GM18511 (cell line): Measurements from ENCODE around the gene ADGRF5.
"Not testable (repeated sequence)": the region's sequence is repeated elsewhere in the genome, so short reads cannot be mapped to it uniquely, and the experiment has no call there.

Experiments
- ATAC-seq: cut with Tn5 transposase; IDR thresholded peaks from one replicate; pipeline ENCODE4 v1.9.1; 2021; ENCODE audit warnings: mild to moderate bottlenecking, moderate library complexity; ENCODE audit not compliant: unreplicated experiment

ADGRF5 gene

DNA sequence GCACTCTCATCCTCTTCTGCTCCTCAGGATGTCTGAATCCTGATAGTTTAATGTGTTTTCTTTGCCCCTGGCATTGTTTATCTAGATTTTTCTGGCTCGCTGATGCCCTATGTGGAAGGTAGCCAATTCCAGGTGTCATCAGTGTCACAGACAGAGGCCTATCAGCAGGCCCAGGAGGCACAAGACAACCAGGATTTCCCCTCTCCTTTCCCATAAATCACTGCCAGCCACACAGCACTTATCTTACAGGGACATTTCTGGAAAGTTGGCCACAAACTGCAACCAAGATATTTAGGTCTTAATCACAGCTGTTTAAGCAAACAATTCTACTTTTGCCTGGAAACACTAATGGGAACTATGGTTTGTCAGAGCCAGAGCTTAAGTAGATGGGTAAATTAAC lies 28.1 kb downstream of the ADGRF5 start:
- ATAC-seq: no peak

DNA sequence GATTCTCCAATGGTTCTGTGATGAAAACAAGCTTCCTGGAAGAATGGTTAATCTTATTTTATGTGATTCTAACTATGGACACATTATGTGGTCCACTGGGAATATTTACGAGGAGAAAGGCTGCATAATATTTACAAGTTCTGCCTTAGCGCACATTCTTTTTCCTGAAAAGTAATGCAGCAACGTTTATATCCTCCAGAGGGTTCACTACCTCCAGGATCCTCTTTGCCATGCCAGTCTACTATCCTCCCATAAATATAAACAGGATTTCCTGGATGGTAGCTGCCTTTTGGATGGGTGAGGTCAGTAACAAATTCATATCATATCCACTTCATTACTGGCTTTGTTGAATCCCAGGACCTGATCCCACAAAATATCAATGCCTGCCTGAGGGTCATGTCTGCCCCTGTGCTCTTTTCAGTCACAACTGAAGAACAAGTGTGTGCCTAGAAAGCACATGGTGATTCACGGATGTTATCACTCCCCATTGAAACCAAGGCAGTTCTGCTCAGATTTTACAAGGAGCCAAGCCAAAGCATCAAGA lies 30.4 kb downstream of the ADGRF5 start:
- no peak for ATAC-seq

DNA sequence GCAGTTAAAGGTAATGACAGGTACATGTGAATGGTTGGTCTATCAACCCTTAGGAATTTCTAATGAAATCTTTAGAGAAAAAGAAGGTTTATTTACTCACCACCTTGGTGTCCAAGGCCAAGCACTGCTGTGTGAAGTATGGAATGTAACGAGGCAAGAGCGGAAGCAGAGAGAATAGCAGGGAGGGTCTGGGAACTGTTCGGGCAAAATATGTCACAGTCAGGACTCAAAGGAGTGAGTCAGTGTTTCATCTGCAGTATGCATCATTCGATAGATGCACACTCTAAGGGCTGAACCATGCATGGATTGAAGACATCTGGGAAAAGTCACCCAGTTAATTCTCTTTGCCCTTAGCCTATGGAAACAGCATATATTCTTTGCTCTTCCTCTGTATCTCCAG lies 33.2 kb downstream of the ADGRF5 start:
- ATAC-seq: no peak

DNA sequence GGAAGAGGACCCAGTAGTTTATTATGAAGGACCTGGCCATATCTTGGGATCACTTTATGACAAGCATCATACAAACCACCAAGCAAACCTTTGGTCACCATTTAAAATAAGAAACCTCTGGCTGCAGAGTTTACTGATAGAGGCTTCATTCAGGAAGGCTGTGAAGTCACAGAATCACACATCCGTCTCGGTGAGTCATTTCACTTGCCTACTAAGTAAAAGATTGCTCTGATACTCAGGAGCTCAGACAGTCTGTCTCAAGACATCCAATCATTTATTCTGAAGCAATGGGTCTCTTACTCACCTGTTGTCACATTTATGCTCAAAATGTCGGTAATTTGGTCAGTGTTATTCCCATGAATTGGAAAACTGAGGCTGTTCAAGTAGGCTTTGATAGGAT lies 33.7 kb downstream of the ADGRF5 start:
- ATAC-seq: no peak

DNA sequence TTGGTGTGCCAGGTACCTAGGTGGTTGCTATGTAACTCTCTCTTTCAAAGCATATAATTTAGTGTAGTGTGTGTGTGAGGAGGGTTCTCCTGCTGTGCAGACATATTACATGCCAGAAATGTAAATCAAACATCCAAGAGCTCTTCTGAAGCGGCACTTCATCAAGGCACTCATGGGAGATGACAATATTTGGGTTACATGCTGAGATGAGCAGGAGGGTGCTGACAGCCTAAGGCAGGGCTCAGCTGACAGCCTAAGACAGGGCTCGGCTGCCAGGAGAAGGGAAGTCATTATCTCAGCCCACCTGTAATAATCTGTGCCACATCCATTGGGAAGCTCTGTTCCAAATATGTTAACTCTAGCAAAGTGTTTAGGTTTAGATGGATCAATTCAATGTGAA lies 39.1 kb downstream of the ADGRF5 start:
- no peak for ATAC-seq

DNA sequence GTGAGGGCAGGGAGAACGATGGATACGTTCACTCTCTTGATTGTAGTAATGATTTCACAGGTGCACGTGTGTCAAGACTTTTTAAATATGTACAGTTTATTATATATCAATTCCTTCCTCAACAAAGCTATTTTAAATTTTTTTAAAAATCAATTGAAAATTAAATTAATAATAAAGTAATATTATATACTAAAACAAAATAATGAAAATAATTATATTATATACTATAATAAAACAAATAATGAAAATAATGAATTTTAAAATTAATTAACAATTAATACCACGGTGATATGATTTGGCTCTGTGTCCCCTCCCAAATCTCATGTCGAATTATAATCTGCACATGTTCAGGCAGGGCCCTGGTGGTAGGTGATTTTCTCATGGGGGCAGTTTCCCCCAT lies 42.7 kb downstream of the ADGRF5 start:
- ATAC-seq: no peak

DNA sequence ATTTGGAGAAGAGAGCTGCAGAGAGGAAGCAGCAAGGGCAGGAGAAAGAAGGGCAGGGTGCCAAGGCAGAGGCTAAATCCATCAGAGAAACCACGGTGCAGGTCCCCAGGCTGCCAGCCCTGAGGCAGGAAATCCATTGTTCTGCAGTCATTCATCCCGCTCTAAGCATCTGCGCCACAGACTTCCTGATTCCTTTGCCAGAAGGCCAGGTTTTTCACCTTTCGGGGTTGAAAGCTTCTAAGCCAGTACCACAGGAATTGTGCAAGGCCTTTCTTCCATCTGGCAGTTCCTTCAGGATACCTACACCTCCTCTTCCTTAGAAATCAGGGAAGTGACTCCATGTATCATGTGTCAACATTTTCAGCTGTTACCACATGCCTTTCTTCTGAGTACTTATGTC lies 45.6 kb downstream of the ADGRF5 start:
- ATAC-seq: no peak

DNA sequence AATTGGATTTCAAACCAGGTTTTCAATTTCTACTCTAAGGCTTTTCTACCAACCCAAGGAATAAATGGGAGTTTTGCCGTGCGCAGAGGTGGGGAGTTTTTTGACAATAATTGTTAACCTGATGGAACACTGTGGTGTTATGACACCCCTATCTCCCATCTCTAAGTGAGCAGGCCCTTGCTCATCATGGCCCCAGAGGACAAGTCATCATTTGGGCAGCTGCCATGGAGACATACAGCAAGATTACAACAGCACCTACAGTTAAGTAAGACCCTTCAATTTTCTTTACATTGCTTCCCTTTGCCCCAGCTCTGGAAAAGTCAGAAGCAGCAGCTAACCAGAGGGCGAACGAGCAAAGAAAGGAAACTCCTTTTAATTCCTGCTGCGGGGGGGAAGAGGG lies 54.3 kb downstream of the ADGRF5 start:
- ATAC-seq: no peak

DNA sequence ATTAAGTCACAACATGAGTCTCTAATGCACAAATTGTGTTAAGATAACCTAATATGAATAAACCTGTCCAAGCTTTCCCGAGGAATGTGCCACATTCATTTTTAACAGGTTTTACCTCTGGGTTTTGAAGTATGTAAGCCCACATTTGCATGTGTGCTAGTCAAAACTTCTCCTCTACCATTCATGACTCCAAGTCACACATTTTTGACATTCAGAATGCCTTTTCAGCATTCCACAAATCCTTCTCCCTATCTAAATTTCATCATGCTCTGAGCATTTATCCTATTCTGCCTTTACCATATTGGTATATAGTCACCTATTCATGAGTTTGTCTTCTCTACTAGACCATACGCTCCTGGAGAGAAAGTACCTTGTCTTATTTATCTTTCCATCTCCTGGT lies 56.5 kb downstream of the ADGRF5 start:
- ATAC-seq: no peak

DNA sequence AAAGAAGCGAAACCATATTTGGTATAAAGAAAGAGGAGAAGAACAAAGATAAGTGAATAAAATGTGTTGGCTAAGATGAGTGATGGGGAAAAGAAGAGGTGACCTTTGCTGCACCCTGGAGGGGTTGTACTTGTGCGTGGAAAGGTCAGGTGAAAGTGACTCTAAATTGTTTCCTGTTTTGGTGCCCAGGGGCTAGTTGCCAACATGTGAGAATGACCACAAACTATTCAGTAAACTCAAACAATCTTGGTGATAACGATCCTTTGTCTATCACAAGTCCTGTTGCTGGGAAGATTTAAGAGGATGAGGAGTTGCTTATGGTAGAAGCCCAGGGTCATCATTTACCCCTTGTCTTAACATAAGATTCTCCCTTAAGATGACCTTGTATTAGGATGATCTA lies 57.9 kb downstream of the ADGRF5 start:
- ATAC-seq: no peak

DNA sequence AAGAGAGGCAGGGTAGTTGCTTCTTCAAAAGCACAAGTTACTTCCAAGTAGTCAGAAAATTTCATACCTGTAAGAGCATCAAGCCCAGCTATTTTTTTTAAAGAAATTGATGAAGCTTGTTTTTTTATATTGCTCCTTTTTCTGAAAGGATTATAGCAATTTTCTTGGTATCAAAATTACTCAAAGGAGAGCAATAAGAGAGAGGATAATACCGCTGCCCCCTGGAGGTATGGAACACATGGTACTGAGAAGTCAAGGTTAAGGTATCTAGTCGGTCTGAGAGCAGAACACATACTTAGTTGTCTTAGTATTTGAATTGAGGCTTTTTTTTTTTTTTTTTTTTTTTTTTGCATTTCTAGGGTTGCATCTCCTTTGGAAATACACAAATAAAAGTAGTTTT lies 59.4 kb downstream of the ADGRF5 start:
- no peak for ATAC-seq

DNA sequence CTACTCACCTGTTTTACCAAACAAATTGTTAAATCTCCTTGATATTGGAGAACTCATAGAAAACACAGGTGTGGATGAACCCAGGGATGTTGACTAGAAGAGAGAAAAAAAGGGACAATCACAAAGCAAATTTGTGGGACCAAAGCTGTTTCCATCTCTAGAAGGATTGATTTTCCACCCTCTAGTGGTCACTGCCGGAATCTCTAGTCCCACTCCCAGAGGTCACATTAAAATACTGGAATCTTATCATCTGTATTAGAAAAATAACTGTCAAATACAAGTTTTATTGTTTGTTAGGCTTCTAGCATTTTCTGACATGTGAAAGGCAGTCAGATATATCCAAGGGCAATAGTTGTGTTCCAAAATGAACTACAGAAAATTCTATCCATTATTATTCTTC lies 65.8 kb downstream of the ADGRF5 start:
- ATAC-seq: peak; percentile 61

DNA sequence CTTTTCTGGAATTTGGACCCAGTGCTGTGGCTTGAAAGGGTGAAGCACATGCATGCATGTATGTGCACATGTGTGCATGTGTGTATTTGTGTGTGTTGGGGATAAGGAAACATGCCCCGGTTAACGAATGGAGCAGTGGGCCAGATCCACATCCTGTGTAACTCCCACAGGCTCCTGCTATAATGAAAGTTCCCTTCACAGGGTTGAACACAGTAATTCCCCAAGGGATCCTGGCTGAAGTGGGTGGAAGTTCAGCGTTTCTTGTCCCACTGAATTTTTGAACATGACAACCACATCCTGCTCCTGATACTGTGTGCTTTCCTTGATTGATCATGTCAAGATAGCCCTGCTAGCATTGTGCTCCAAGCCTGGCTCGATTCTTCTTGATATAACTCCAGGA lies 70.2 kb downstream of the ADGRF5 start:
- not testable (repeated sequence) for ATAC-seq

DNA sequence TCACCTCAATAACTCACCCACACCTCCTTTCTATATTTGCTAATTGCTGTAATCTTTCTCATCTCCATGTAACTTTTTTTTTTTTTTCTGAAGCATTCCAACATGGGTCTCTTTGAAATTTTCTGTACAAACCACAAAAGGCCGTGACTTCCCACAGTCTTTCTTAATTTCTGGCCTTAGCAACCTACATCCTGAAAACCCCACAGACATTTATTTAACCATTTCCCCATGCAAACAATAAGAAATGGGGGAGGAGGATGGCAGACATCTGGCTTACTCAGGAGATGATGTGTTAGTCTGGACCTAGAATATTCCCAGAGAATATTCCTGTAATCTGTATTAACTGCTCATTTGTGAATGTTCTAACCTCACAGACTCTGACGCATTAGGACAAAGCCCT lies 70.9 kb downstream of the ADGRF5 start:
- no peak for ATAC-seq

DNA sequence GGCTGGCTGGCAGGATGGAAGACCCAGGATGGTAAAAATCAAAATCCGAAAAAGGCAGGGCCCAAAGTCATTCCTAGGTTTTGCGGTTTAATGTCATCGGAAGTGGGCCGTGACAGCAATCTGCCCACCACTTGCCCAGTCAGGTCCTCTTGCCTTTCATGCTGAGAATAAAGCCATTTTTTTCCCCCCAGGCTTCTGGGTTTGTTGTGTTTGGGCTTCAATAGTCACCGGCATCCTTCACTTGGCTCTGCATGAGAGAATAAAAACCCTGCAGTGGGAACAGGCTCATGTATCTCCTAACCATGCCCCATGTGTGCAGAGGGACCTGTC lies 72.4 kb downstream of the ADGRF5 start:
- no peak for ATAC-seq

DNA sequence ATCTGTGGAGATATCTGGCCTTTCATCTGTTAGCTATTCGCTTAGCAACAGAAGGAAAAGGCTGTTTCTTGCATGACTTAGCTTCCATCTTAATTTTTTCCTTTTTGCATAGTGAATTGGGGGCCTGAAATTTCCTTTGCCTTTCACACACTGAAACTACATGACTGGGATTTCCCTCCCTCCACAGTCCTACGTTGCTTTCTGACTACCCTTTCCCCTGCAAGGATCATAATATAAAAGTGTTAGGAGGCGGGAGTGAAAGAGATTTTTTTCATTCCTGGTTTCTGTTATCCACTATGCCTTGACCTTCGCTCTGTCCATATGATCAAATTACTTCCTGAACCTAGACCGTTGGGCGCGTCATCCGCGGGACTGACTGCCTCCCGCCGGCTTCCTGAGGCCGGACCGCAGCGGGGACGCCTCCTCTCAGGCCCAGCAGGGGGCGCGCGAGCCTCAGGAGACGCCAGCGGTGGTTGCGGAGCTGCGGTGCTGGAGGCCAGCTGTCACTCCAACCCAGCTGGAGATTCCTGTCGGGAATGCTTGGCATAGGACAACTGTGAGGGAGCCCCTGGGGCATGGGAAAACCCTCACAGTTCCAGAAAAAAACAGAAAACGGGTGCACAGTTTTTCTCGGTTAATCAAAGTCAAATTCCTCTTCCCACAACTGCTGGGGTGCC lies 72.9 kb downstream of the ADGRF5 start:
- peak; percentile 93 for ATAC-seq

DNA sequence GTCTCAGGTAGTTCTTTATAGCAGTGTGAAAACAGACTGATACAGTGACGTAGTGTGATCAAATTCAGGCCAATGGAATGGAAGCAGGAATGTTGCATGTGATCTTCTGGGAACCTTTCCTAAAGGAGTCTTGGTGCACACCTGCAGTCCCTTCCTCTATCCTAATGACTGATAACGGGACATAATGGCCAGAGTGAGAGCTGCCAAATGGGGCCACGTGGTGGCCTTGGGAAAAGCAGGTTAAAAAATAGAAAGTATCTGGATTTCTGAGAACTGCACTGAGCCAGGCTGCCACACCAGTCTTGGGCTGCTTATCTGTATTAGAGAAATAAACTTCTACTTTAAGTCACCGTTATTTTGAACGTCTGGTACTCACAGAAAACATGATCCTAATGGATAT lies 76.6 kb downstream of the ADGRF5 start:
- ATAC-seq: no peak

DNA sequence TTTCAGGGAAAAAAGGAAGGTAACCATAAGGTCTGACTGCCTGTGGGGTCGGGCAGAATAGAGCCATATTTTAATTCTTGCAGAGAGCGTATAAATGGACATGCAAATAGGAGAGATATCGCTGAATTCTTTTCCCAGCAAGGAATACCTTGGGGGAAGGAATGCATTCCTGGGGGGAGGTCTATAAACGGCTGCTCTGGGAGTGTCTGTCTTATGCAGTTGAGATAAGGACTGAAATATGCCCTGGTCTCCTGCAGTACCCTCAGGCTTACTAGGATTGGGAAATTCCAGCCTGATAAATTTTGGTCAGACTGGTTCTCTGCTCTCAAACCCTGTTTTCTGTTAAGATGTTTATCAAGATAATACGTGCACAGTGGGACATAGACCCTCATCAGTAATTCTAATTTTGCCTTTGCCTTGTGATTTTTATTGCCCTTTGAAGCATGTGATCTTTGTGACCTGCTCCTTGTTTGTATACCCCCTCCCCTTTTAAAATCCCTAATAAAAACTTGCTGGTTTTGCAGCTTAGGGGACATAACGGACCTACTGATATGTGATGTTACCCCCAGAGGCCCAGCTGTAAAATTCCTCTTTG lies 79.4 kb downstream of the ADGRF5 start:
- not testable (repeated sequence) for ATAC-seq

DNA sequence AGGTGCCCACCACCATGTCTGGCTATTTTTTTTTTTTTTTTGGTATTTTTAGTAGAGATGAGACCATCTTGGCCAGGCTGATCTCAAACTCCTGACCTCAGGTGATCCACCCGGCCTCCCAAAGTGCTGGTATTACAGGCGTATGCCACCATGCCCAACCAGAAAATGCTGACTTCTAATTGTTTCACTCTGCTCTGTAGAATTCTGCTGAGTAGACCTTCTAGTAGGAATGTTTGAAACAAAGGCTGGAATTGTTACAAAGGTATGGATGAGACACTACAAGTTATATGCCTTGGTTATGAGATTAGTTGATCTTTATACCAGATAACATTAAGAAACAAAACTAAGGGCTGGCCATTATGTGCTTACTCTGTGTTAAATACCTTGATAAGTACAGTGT lies 83.7 kb downstream of the ADGRF5 start:
- ATAC-seq: no peak

DNA sequence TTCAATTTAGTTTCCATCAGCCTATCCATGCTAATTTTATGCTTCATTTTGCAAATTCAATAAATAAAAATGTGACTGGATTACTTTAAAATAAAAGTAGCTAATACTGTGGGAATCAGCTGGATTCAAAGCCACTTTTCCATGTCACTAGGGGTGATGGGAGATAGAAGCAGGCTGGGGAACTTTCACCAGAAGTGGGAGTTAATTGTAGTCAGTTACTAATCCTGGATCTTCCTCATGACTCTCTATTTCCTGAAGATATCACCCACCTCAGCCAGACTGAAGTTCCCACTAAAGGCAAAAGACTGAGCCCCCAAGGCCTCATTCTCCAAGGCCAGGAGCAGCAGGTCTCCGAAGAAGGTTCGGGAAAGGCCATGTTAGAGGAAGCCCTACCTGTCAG lies 86.7 kb downstream of the ADGRF5 start:
- not testable (repeated sequence) for ATAC-seq

DNA sequence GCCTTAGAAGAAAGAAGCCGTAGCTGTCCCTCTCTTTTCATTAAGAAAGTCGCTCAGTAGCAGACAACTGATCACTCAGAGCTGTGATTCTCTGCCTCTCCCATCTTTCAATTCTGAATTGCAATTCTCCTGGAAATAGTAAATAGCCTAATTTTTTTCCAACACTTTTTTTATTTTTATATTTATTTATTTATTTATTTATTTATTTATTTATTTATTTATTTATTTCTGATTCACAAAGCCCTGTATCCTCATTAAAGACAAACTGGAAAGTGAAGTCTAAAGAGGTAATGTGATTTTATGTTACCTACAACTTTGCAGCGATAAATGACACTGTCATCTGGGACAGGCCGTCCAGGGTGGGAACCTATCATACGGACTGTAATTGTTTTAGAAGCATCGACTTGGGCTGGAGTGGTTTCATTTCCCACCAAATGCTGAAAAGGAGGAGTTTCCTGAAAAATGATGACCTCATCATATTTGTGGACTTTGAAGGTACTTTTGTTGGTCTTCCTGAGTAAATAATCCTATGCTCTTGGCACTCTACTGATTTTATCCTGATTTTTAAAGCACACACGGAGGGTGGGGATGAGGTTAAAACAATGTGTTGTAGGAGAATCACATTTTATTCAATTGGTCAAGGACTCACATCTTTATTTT lies 87.4 kb downstream of the ADGRF5 start:
- ATAC-seq: not testable (repeated sequence)

DNA sequence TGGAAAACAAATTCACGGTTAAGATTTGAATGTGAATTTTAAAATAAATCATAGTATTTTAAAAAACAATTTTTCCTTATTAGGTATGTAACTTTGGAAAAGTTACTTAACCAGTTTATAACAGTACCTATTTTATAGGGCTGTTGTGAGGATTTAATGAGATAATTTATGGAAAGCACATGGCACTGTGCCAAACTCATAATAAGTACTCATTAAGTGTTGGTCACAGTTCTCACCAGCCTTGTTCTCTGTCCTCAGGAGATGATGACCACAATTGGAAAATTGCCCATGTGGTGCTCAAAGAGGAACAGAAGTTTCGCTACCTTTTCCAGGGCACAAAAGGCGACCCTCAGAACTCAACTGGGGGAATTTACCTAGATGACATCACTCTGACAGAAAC lies 88.9 kb downstream of the ADGRF5 start:
- no peak for ATAC-seq
